Stimulated activated effector memory CD8-positive, alpha-beta T cell treated with anti-CD3 and anti-CD28 coated beads, Interleukin-12 subunit alpha, Interleukin-12 subunit beta, amount 100 ng/mL, for 72 hours (primary cell): ENCODE measurements around the gene DNER.
"Not testable (repeated sequence)": the region's sequence is repeated elsewhere in the genome, so short reads cannot be mapped to it uniquely, and the experiment has no call there.

Experiments
- ATAC-seq: fragments of 150-1000 bp; cut with Tn5 transposase; 2 replicates; pipeline ENCODE4 v1.10.0; 2021
- DNase-seq, 2 donors: peaks; one replicate each; pipeline ENCODE4 v3.0.0; 2021 to 2022; ENCODE audit warnings: low spot score in 2 of 2
- H3K27ac Mint-ChIP-seq: one replicate; pipeline ENCODE4 v1.8.0; 2022; ENCODE audit warnings: mild to moderate bottlenecking, mixed read lengths
- H3K36me3 Mint-ChIP-seq: one replicate; pipeline ENCODE4 v1.8.0; 2022; ENCODE audit warnings: mild to moderate bottlenecking, mixed read lengths
- H3K4me1 Mint-ChIP-seq: one replicate; pipeline ENCODE4 v1.8.0; 2022; ENCODE audit warnings: mixed read lengths
- H3K4me3 Mint-ChIP-seq: one replicate; pipeline ENCODE4 v1.8.0; 2022; ENCODE audit warnings: mild to moderate bottlenecking, mixed read lengths
- H3K9me3 Mint-ChIP-seq: one replicate; pipeline ENCODE4 v1.8.0; 2022; ENCODE audit warnings: mixed read lengths

DNER gene

GRCh38 chr2:229714080-229714735 is at the start of gene DNER:
Gene DNER (minus strand): TSS chr2:229714555. CDS start chr2:229714423, 132 bp downstream.
- H3K4me1 Mint-ChIP-seq = peaks cover 12% of the 10 kb centered on the region
- DNase-seq (peak; percentile 31 to 67), ATAC-seq (peak; percentile 84)
- peak within 1 kb of the TSS; percentile 43 for H3K4me3 Mint-ChIP-seq
- no peak within 1 kb of the TSS for H3K27ac Mint-ChIP-seq
- H3K36me3 Mint-ChIP-seq = no peaks in the 10 kb centered on the region
- H3K9me3 Mint-ChIP-seq = no peaks in the 10 kb centered on the region

GRCh38 chr2:229761663-229762062 is 47.3 kb upstream of the DNER start:
- Mint-ChIP-seq H3K27ac (no peak overlapping the region), H3K9me3 (no peaks in the 10 kb centered on the region), H3K4me1 (no peaks in the 10 kb centered on the region), H3K36me3 (peaks cover 34% of the 10 kb centered on the region), H3K4me3 (no peak overlapping the region)
- no peak for DNase-seq
- no peak for ATAC-seq

GRCh38 chr2:229757462-229757861 is 43.1 kb upstream of the DNER start:
- not testable (repeated sequence) for H3K4me3 Mint-ChIP-seq, DNase-seq, H3K36me3 Mint-ChIP-seq, H3K27ac Mint-ChIP-seq, H3K4me1 Mint-ChIP-seq, ATAC-seq, H3K9me3 Mint-ChIP-seq

GRCh38 chr2:229752970-229753729 is 38.8 kb upstream of the DNER start:
- Mint-ChIP-seq H3K36me3 (peaks cover 6% of the 10 kb centered on the region), H3K9me3 (no peaks in the 10 kb centered on the region), H3K4me3 (no peak overlapping the region), H3K27ac (no peak overlapping the region), H3K4me1 (no peaks in the 10 kb centered on the region)
- DNase-seq (no peak), ATAC-seq (no peak)

- H3K9me3 Mint-ChIP-seq = no peaks in the 10 kb centered on the region
- no peaks in the 10 kb centered on the region for H3K36me3 Mint-ChIP-seq
- H3K27ac Mint-ChIP-seq = no peak overlapping the region
- no peak overlapping the region for H3K4me3 Mint-ChIP-seq
- no peak for ATAC-seq
- DNase-seq = no peak
- H3K4me1 Mint-ChIP-seq = no peaks in the 10 kb centered on the region
These were observed 35.4 kb upstream of the DNER start for GRCh38 chr2:229749779-229750178.

- H3K4me3 Mint-ChIP-seq = no peak overlapping the region
- H3K4me1 Mint-ChIP-seq = no peaks in the 10 kb centered on the region
- DNase-seq (no peak), ATAC-seq (no peak)
- no peaks in the 10 kb centered on the region for H3K36me3 Mint-ChIP-seq
- no peaks in the 10 kb centered on the region for H3K9me3 Mint-ChIP-seq
- H3K27ac Mint-ChIP-seq = no peak overlapping the region
These were observed 34.6 kb upstream of the DNER start for GRCh38 chr2:229748950-229749349.

- ATAC-seq, H3K4me1 Mint-ChIP-seq, H3K27ac Mint-ChIP-seq, H3K4me3 Mint-ChIP-seq, H3K36me3 Mint-ChIP-seq: not testable (repeated sequence)
- H3K9me3 Mint-ChIP-seq = peaks cover 12% of the 10 kb centered on the region
- peak in 1 of 2 donors; percentile 18 for DNase-seq
These were observed 28.3 kb upstream of the DNER start for GRCh38 chr2:229742691-229743090.

GRCh38 chr2:229740279-229740678 is 25.9 kb upstream of the DNER start:
- peaks cover 21% of the 10 kb centered on the region for H3K9me3 Mint-ChIP-seq
- H3K36me3 Mint-ChIP-seq = no peaks in the 10 kb centered on the region
- H3K4me1 Mint-ChIP-seq = no peaks in the 10 kb centered on the region
- no peak overlapping the region for H3K4me3 Mint-ChIP-seq
- H3K27ac Mint-ChIP-seq = no peak overlapping the region
- ATAC-seq (no peak), DNase-seq (peak in 1 of 2 donors; percentile 17)

GRCh38 chr2:229738024-229738625 is 23.8 kb upstream of the DNER start:
- H3K27ac Mint-ChIP-seq = no peak overlapping the region
- H3K4me3 Mint-ChIP-seq = no peak overlapping the region
- H3K36me3 Mint-ChIP-seq = no peaks in the 10 kb centered on the region
- no peak for ATAC-seq
- DNase-seq = no peak
- H3K4me1 Mint-ChIP-seq = no peaks in the 10 kb centered on the region
- H3K9me3 Mint-ChIP-seq = peaks cover 21% of the 10 kb centered on the region

- DNase-seq = no peak
These were observed 20.1 kb upstream of the DNER start for GRCh38 chr2:229734410-229734809.

GRCh38 chr2:229733611-229734245 is 19.4 kb upstream of the DNER start:
- DNase-seq = no peak
- H3K4me3 Mint-ChIP-seq = no peak overlapping the region
- H3K9me3 Mint-ChIP-seq = peaks cover 17% of the 10 kb centered on the region
- H3K36me3 Mint-ChIP-seq = no peaks in the 10 kb centered on the region
- no peaks in the 10 kb centered on the region for H3K4me1 Mint-ChIP-seq
- H3K27ac Mint-ChIP-seq = no peak overlapping the region
- no peak for ATAC-seq

More at GRCh38 chr2:229734410-229734809, 20.1 kb upstream of the DNER start:
- no peaks in the 10 kb centered on the region for H3K4me1 Mint-ChIP-seq
- no peak overlapping the region for H3K4me3 Mint-ChIP-seq
- no peak overlapping the region for H3K27ac Mint-ChIP-seq
- ATAC-seq = no peak
- H3K9me3 Mint-ChIP-seq = peaks cover 21% of the 10 kb centered on the region
- H3K36me3 Mint-ChIP-seq = no peaks in the 10 kb centered on the region

GRCh38 chr2:229732897-229733296 is 18.5 kb upstream of the DNER start:
- no peak for ATAC-seq
- no peak for DNase-seq
- H3K4me1 Mint-ChIP-seq = no peaks in the 10 kb centered on the region
- no peak overlapping the region for H3K27ac Mint-ChIP-seq
- H3K4me3 Mint-ChIP-seq = no peak overlapping the region
- no peaks in the 10 kb centered on the region for H3K36me3 Mint-ChIP-seq
- peaks cover 11% of the 10 kb centered on the region for H3K9me3 Mint-ChIP-seq

GRCh38 chr2:229731916-229732315 is 17.6 kb upstream of the DNER start:
- ATAC-seq (no peak), DNase-seq (no peak)
- no peak overlapping the region for H3K4me3 Mint-ChIP-seq
- no peaks in the 10 kb centered on the region for H3K4me1 Mint-ChIP-seq
- H3K9me3 Mint-ChIP-seq = peaks cover 1% of the 10 kb centered on the region
- no peaks in the 10 kb centered on the region for H3K36me3 Mint-ChIP-seq
- no peak overlapping the region for H3K27ac Mint-ChIP-seq

GRCh38 chr2:229731363-229731762 is 17.0 kb upstream of the DNER start:
- Mint-ChIP-seq H3K9me3 (no peaks in the 10 kb centered on the region), H3K4me3 (no peak overlapping the region), H3K36me3 (no peaks in the 10 kb centered on the region), H3K4me1 (no peaks in the 10 kb centered on the region), H3K27ac (no peak overlapping the region)
- DNase-seq = no peak
- ATAC-seq = no peak

- H3K9me3 Mint-ChIP-seq = no peaks in the 10 kb centered on the region
- H3K27ac Mint-ChIP-seq = no peak overlapping the region
- no peak for DNase-seq
- H3K36me3 Mint-ChIP-seq = no peaks in the 10 kb centered on the region
- H3K4me3 Mint-ChIP-seq = no peak overlapping the region
- no peaks in the 10 kb centered on the region for H3K4me1 Mint-ChIP-seq
- no peak for ATAC-seq
These were observed 14.0 kb upstream of the DNER start for GRCh38 chr2:229728370-229728769.
